Fibroblast of skin of right quadriceps (primary cell): ENCODE measurements around the gene ETV6.

ENCODE experiments used
- DNase-seq: peaks from one replicate; pipeline ENCODE4 v3.0.0-alpha.2; 2013

Gene ETV6

DNA sequence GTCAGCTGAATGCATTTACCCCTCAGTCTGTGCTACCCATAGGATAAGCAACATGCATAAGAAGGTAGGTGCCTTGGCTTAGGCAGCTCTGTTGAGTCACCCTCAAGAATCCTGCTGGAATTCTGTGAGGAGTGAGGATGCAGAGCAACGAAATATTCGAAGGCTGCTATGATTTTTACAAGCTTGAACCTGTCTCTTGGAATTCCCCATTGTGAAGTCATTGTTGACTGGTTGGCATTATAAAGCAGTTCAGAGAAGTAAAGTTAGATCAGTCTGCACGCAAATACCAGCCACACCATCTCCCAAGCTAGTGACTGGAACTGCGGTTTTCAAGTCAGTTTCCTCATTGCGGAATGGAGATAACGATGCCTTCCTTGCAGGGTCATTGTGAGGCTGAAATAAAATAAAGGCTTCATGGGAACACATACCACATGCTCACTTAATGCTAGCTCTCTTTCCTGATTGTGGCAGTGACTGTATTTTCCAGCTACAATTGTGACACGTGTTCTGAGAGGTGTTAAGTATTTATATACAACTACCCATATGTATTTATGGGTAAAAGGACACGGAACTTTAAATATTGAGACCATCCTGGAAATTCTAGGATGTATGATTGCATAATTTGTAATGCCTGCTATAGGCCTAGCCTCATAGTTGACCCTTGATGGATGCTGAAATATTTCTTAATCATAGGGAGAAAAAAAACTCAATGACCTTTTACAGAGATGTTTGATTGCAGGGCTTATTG is 96.7 kb downstream of the ETV6 start:
- peak; percentile 65 for DNase-seq

DNA sequence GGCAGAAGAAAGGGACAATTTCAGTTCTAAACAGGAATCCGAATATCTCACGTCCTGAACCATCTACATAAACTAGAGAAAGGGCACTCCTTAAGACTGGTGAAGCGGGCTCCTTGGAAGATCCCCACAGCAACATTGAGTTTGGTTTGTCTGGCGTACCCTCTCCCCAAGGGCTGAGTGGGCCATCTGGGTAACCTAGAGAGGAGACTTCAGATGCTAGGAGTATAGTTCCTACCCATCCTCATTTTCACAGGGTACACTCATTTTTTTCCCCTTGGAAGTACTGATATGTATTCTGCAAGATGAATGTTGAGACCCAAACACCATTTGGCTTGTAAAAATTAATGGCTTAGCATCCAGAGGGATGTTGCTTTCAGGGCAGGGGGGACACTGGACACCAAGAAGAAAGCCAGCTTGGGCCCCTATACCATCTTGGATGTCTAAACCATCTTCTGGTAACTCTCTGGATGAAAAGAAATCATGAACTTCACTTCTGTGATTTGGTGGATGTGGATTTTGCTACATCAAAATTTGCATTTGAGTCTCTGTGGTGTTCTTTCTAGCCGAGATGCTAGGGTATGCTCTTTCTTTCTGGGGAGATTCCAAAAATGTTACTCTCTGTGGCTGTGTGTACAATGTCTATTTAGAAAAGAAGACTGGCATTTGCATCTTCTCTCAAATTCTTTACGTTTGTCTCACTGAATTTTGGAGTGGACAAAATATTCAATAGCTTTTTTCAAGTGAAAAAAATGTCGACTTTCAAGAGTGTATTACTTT is 97.7 kb downstream of the ETV6 start:
- DNase-seq, result no peak

DNA sequence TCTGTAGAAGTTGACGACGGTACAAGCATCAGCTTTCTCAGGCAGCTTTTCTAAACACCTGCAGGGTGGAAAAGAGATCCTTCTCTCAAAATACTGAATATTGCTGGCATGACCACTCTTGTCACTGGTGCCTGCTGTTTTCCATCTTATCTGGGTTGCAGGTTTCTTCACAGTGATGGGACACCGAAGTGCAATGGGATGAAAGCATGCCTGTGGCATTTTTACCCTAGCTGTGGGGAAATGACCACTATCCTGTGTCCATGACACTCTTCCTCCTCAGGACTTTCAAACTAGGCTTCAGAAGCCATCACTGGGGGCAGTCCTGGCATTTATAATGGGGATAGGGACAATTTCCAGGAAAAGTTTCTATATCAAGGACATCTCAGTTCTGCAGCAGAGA is 98.5 kb downstream of the ETV6 start:
- DNase-seq, result no peak

GRCh38 chr12:11748903-11749302 is 99.4 kb downstream of the ETV6 start:
- DNase-seq, result no peak

DNA sequence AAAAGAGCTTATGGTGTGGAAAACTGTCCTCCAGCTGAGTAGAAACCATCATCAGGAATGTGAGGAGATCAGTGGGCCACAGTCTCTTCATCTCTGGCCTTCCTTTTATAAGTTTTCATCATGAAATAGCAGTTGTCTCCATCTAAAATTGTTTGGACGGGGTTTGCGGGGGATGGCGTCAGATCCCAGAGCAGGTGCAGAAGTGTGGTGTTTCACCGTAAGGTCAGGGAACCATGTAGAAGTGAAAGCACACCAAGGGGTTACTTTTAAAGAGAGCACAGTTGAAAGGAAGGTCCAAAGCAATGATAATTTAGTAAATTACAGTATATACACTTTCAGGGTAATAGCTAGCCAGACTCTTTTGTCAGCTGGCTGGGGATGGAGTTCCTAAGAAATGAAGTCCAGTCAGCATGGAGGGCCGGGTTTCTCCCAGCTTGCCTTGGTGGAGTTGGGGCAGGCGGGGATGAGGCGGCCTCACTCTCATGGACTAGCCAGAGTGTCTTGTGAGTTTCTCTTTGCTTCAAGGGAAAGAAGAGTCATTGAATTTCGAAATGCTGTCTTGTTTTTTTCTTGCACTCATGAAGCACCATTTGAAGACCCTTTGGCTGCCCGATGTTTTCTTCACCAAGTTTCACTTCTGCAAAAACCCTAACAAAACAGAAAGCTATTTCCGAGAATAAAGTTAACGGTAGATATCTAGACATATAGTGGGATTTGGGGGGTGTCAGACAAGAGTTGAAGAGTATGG is 100.6 kb downstream of the ETV6 start:
- no peak for DNase-seq

DNA sequence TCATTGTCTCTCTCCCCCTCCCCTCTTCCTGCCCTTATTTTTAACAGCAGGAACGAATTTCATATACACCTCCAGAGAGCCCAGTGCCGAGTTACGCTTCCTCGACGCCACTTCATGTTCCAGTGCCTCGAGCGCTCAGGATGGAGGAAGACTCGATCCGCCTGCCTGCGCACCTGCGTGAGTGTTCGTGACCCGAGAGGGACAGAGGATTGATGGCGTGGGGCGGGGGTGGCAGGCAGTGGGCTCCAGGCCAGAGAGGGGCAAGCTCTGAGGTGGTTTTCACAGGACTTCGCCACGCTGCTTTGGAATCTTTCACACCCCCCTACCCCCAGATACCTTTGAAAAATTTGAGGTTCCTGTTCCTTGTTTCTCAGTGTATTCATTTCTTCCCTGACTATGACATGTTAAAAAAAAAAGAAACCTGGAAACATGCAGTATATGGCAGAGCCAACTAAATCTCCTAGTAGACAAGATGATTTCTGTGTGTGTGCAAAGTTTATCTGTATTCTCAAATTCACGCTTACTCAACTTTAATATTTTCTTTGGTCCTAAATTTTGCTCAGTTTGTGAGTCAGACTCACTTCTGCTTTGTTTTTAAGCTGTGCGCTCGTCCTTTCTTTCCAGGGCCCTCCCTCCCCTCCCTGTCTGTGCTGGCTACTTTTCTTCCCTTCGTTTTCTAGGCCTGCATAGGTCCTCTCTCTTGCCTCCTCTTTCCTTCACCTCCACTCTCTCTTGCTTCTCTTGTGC is 103.1 kb downstream of the ETV6 start:
- DNase-seq, result no peak

GRCh38 chr12:11753150-11753499 is 103.7 kb downstream of the ETV6 start:
- no peak for DNase-seq

DNA sequence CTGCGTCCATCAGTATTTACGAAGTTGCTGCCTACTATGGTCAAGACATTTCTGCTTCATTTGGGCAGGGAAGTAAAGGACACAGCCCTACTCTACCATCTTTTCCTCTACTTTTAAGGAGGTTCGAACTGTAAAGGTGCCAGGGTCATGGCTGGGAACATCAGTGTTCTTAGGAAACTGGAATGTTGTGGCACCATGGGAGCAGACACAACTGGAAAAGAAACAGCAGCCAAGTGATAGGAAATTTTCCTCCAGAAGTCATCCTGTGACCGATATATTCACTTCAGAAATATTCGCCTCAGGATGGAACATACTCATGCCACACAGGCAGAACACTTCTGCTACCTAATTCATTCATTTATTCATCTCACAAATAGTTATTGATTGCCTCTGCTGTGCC is 104.4 kb downstream of the ETV6 start:
- no peak for DNase-seq

- DNase-seq, result no peak
Measured at GRCh38 chr12:11754256-11754655, 104.8 kb downstream of the ETV6 start.

- DNase-seq, result peak; percentile 86
Measured at GRCh38 chr12:11755302-11755930, 105.9 kb downstream of the ETV6 start.

GRCh38 chr12:11756022-11756421 is 106.5 kb downstream of the ETV6 start:
- DNase-seq, result no peak

GRCh38 chr12:11756523-11756922 is 107.0 kb downstream of the ETV6 start:
- DNase-seq, result no peak

DNA sequence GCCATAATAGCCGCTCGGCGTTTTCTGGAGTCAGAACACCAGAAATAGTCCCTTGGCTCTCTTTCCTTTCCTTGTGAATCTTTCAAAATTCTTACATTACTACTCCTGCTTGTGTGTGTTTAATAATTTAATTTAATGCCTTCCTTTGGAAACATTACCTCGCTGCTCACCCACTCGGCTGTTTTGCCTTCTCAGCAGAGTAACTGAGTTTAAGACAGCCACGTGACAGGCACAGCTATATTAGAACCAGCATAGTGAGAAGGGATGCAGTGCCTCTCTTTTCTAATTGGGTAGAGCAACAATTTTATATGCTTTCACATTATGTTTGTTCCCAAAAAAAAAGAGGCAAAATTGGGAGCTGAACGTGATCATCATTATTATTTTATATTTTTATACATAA is 107.6 kb downstream of the ETV6 start:
- DNase-seq, result no peak

- no peak for DNase-seq
Measured at GRCh38 chr12:11757531-11757930, 108.1 kb downstream of the ETV6 start.

GRCh38 chr12:11758087-11758486 is 108.6 kb downstream of the ETV6 start:
- no peak for DNase-seq

DNA sequence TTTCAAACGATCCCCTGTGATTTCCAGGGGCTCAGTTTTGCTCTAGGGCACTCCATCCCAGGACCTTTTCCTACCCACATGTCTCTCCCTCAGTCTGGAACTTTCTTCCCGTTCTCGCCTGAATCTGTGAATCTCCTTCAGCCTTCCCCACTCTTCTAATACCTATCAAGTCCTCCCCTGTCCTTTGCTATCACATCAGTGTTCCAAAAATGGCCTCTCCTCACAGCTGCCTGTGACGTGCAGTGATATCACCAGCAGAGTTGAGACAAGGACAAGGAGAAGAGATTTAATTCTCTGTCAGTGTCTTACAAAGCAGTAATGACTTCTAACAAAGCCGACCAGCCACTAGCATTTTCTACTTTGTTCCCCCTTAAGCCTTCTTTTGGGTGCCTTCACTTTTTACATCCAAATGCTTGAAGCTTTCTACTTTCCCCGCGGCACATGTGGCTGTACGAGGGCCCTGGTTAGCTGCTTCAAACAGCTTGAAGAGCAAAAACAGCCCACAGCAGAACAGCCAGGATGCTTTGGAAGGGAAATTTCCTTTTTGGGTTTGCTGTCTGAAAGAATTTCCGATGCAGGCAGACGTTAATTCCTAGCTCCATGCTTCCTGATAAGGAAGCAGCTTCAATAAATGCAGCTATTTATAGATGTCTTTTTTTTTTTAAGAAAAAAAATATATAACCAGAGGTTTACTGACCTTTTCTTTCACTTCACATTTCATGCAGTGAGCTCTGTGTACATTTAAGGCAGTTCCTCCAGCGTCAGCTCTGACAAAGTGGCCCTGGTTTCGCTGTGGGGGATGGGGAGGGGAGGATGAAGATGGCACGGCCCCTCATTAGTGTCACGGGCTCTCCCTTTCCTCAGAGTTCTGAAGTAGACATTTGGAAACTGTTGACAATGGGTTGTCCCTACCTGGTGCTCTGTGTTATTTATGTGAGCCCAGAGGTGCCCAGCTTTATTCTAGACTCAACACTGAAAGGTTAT is 109.3 kb downstream of the ETV6 start:
- DNase-seq, result no peak

- no peak for DNase-seq
Measured at GRCh38 chr12:11759494-11759878, 110.0 kb downstream of the ETV6 start.

DNA sequence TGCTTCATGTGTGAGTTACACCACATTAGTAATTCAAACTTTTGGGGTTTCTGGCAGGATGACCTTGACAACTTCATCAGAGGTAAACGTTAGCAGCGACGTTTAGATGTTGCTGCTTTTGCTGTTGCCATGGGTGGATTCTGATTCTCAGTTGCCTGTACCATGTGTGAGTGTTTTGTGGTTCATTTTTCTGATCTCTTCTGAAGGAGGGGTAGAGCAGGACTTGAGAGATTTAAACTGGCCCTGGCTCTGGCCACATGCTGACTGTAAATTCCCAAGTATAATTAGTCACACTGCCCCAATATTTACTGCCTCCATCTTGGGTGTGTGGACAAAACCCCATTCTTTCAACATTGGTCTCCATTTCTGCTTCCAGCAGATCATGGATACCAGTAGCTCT is 110.4 kb downstream of the ETV6 start:
- DNase-seq, result no peak

- DNase-seq, result no peak
Measured at GRCh38 chr12:11761869-11762567, 112.5 kb downstream of the ETV6 start.

DNA sequence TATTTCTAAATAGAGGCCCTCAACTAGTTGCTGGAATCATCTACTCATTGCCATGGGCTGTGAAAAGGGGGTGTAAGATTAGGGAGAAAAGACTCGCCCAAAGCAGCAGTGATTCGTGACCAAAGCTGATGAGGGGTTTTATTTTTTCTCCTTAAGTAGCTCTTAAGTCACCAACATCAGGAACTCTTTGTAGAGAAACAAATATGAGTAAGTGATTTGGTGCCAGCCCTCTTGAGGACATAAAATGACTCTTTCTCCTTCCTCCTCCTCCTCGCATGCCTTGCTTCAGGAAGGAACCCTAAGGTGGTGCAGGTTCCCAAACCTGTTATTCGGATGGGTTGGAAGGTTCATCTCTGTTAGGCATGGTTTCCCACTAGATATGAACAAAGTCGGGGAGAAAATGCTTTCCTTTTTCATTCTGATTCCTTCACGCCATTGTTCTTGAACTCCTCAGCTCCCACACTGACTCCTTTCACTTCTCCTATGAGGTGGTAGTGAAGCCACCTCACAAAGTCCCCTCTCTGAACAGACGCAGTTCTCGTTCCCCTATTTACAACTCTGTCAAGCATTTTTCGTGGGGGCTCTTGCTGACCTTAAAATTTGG is 113.4 kb downstream of the ETV6 start:
- peak; percentile 49 for DNase-seq
